Nephron (organoid): ENCODE results near the gene TMEM250.

Experiments
- H3K27ac Mint-ChIP-seq, 3 experiments: 2 replicates each; pipeline ENCODE4 v1.8.0; 2020; ENCODE audit warnings: mixed read lengths in 3 of 3, mild to moderate bottlenecking in 2 of 3, moderate library complexity in 1 of 3
- H3K27me3 Mint-ChIP-seq: 2 replicates; pipeline ENCODE4 v1.8.0; 2021; ENCODE audit warnings: low read depth, mild to moderate bottlenecking, moderate library complexity, mixed read lengths
- H3K36me3 Mint-ChIP-seq: 2 replicates; pipeline ENCODE4 v1.8.0; 2020; ENCODE audit warnings: low read depth, mixed read lengths
- H3K4me1 Mint-ChIP-seq: 2 replicates; pipeline ENCODE4 v1.8.0; 2020; ENCODE audit warnings: mixed read lengths
- H3K4me3 Mint-ChIP-seq, 3 experiments: 2 replicates each; pipeline ENCODE4 v1.8.0; 2020; ENCODE audit warnings: mild to moderate bottlenecking in 3 of 3, mixed read lengths in 3 of 3, moderate library complexity in 2 of 3
- H3K9me3 Mint-ChIP-seq: 2 replicates; pipeline ENCODE4 v1.8.0; 2020; ENCODE audit warnings: mixed read lengths
- CTCF ChIP-seq, 3 experiments: fragments of 200-600 bp; sonication (generic); IDR thresholded peaks; one replicate each; pipeline ENCODE4 v1.5.0; 2021; ENCODE audit warnings: antibody characterized with exemption in 3 of 3; ENCODE audit not compliant: unreplicated experiment in 3 of 3

TMEM250 gene

GRCh38 chr9:136122425-136123383, 4.0 kb upstream of the TMEM250 start:
- H3K9me3 Mint-ChIP-seq, result peaks cover 2% of the 10 kb centered on the region
- H3K36me3 Mint-ChIP-seq, result no peaks in the 10 kb centered on the region
- H3K27me3 Mint-ChIP-seq, result peaks cover 25% of the 10 kb centered on the region
- H3K27ac Mint-ChIP-seq, result no peak overlapping the region
- TF ChIP-seq CTCF (IDR thresholded peaks at IDR 0.05; ENCODE audit: unreplicated experiment in 3 of 3), result peak; percentile 94 to 100 (median 98)
- peak overlapping the region in 2 of 3 experiments; percentile 56 to 71 for H3K4me3 Mint-ChIP-seq
- H3K4me1 Mint-ChIP-seq, result peaks cover 12% of the 10 kb centered on the region

GRCh38 chr9:136121801-136122200, 3.1 kb upstream of the TMEM250 start:
- no peaks in the 10 kb centered on the region for H3K36me3 Mint-ChIP-seq
- no peak for TF ChIP-seq CTCF (IDR thresholded peaks at IDR 0.05; ENCODE audit: unreplicated experiment in 3 of 3)
- peak overlapping the region in 1 of 3 experiments; percentile 9 for H3K27ac Mint-ChIP-seq
- H3K4me1 Mint-ChIP-seq, result peaks cover 12% of the 10 kb centered on the region
- peaks cover 21% of the 10 kb centered on the region for H3K27me3 Mint-ChIP-seq
- peak overlapping the region; percentile 38 to 71 (median 56) for H3K4me3 Mint-ChIP-seq
- peaks cover 2% of the 10 kb centered on the region for H3K9me3 Mint-ChIP-seq

GRCh38 chr9:136120438-136120844, 1.8 kb upstream of the TMEM250 start:
- Mint-ChIP-seq H3K27ac (peak overlapping the region in 1 of 3 experiments; percentile 90), H3K4me3 (peak overlapping the region; percentile 26 to 60 (median 57)), H3K36me3 (no peaks in the 10 kb centered on the region), H3K4me1 (peaks cover 12% of the 10 kb centered on the region), H3K27me3 (peaks cover 20% of the 10 kb centered on the region), H3K9me3 (peaks cover 2% of the 10 kb centered on the region)
- TF ChIP-seq CTCF (IDR thresholded peaks at IDR 0.05; ENCODE audit: unreplicated experiment in 3 of 3), result no peak

GRCh38 chr9:136119883-136120393, 1.3 kb upstream of the TMEM250 start:
- H3K27ac Mint-ChIP-seq, result peak overlapping the region in 2 of 3 experiments; percentile 57 to 90
- no peaks in the 10 kb centered on the region for H3K9me3 Mint-ChIP-seq
- TF ChIP-seq CTCF (IDR thresholded peaks at IDR 0.05; ENCODE audit: unreplicated experiment in 3 of 3), result no peak
- H3K36me3 Mint-ChIP-seq, result peaks cover under 1% of the 10 kb centered on the region
- H3K27me3 Mint-ChIP-seq, result peaks cover 15% of the 10 kb centered on the region
- peaks cover 12% of the 10 kb centered on the region for H3K4me1 Mint-ChIP-seq
- peak overlapping the region; percentile 79 to 87 (median 83) for H3K4me3 Mint-ChIP-seq

- no peaks in the 10 kb centered on the region for H3K9me3 Mint-ChIP-seq
- peak overlapping the region in 2 of 3 experiments; percentile 66 to 90 for H3K27ac Mint-ChIP-seq
- peaks cover 8% of the 10 kb centered on the region for H3K27me3 Mint-ChIP-seq
- H3K4me3 Mint-ChIP-seq, result peak overlapping the region; percentile 80 to 89 (median 87)
- peaks cover 4% of the 10 kb centered on the region for H3K36me3 Mint-ChIP-seq
- peaks cover 12% of the 10 kb centered on the region for H3K4me1 Mint-ChIP-seq
- no peak for TF ChIP-seq CTCF (IDR thresholded peaks at IDR 0.05; ENCODE audit: unreplicated experiment in 3 of 3)
These were observed 597 bp upstream of the TMEM250 start for GRCh38 chr9:136119061-136119882.
